RWPE1 (cell line): Measurements from ENCODE around the gene CLDN3.

Experiments used
- CTCF ChIA-PET: fragments of 350-600 bp; sonication (Branson Sonifier 250); formaldehyde crosslinking; extraction: SDS; loops from one replicate; lab custom pipeline; 2021; lab: Yijun Ruan, JAX
- POLR2A ChIA-PET: fragments of 400-600 bp; formaldehyde crosslinking; extraction: SDS; loops from one replicate; lab custom pipeline; 2020; ENCODE audit warnings: antibody characterized with exemption; ENCODE audit not compliant: low non-redundant PET; lab: Yijun Ruan, JAX
- DNase-seq: peaks from one replicate; pipeline ENCODE4 v3.0.0; 2012; ENCODE audit warnings: low spot score
- H3K27ac ChIP-seq: fragments of 450-650 bp; 2 replicates; pipeline ENCODE4 v1.5.1; 2017
- TF ChIP-seq, protein P1 (sequence below): fragments of 450-650 bp; conservative IDR thresholded peaks from 2 replicates; pipeline ENCODE4 v1.5.1; 2017; ENCODE audit warnings: low read depth, mild to moderate bottlenecking

The CLDN3 gene

DNA sequence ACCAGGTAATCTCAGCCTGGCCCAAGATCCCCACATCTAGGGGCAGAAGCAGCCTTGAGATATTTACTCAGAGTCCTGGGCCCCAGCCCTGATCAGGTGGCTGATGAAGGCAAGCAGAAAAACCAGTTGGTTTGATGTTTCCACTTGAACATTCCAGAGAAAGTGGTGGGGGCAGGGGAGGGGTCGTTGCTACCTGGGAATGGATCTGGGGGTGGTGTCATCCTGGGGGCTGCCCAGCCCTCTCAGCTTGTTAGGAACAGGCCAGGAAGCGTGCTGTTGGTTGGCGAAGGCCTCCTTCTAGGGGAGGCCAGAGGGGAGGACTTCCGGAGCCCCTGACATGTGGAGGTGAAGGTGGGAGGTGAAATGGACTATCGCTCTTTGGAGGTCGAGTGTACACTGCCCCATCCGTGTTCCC is 27.7 kb downstream of the CLDN3 start:
- H3K27ac ChIP-seq: peak overlapping the region; percentile 27; the same call in 1 of the 2 replicates
- CTCF ChIA-PET: interaction anchor here (0.7 kb wide), 1 partner anchor 17 kb away, joined by 3 read pairs; no protein-coding TSS in a partner anchor
- TF ChIP-seq, protein P1, sequence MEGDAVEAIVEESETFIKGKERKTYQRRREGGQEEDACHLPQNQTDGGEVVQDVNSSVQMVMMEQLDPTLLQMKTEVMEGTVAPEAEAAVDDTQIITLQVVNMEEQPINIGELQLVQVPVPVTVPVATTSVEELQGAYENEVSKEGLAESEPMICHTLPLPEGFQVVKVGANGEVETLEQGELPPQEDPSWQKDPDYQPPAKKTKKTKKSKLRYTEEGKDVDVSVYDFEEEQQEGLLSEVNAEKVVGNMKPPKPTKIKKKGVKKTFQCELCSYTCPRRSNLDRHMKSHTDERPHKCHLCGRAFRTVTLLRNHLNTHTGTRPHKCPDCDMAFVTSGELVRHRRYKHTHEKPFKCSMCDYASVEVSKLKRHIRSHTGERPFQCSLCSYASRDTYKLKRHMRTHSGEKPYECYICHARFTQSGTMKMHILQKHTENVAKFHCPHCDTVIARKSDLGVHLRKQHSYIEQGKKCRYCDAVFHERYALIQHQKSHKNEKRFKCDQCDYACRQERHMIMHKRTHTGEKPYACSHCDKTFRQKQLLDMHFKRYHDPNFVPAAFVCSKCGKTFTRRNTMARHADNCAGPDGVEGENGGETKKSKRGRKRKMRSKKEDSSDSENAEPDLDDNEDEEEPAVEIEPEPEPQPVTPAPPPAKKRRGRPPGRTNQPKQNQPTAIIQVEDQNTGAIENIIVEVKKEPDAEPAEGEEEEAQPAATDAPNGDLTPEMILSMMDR: no peak
- no peak for DNase-seq
- POLR2A ChIA-PET: no interaction called here

DNA sequence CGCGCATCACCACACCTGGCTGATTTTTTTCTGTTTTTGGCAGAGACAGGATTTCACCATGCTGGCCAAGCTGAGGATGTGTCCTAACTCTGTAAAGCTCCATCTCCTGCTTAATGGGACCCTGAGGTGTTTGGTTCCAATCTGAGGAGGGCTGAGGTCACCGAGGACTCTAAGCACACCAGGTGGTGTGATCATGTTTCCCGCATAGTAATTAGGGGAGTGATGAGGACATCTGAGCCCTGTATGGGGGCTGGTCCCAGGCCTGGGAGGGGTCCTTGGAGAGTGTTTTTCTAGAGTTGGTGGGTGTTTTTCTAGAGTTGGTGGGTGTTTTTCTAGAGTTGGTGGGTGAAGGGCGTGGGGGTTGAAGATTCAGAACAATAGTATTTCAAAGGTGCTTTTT is 28.5 kb downstream of the CLDN3 start:
- TF ChIP-seq, protein P1: no peak
- CTCF ChIA-PET: interaction anchor here (0.6 to 0.7 kb wide), 3 partner anchors 12 to 354 kb away, joined by 3 to 5 read pairs (median 3); no protein-coding TSS in a partner anchor
- POLR2A ChIA-PET: interaction anchor here (0.6 to 0.7 kb wide), 2 partner anchors 85 to 401 kb away, joined by 3 to 6 read pairs; no protein-coding TSS in a partner anchor

DNA sequence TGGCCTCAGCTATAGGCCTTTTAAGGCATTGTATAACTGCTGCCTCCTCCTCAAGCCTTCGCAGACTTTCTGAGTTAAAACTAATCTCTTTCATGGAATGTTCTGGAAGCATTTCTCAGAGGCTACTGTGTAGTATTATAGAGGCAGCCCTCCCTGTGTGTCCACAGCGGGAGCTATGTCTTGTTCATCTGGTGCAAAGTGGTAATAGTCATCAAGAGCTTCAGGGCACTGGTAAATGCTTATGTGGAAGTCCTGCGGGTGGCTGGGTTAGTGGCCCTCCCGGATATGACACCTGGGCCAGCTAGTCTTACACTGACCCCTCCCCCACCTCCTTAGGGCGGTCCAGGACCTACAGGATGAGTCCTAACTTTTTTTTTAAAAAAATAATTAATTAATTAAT is 29.3 kb downstream of the CLDN3 start:
- ChIA-PET POLR2A (no interaction called here), CTCF (interaction anchor here (0.6 to 0.7 kb wide), 3 partner anchors 12 to 92 kb away, joined by 3 to 4 read pairs (median 3); no protein-coding TSS in a partner anchor)
- TF ChIP-seq, protein P1: no peak
- peak overlapping the region; percentile 93 for H3K27ac ChIP-seq
- DNase-seq: no peak

More for the DNA sequence above, 28.5 kb downstream of the CLDN3 start:
- H3K27ac ChIP-seq: peak overlapping the region; percentile 93; the same call in 1 of the 2 replicates
- DNase-seq: no peak

DNA sequence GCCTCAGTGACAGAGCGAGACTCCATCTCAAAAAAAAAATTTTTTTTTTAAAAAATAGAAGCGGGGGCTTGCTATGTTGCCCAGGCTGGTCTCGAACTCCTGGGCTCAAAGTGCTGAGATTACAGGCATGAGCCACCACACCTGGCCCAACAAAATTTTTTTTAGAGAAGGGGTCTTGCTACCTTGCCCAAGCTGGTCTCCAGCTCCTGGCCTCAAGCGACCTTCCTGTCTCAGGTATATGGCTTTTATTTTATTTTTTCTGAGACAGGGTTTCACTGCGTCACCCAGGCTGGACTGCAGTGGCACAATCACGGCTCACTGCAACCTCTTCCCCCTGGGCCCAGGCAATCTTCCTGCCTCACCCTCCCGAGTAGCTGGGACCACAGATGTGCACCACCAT is 29.9 kb downstream of the CLDN3 start:
- DNase-seq: no peak
- H3K27ac ChIP-seq: peak overlapping the region; percentile 93
- ChIA-PET POLR2A (no interaction called here), CTCF (interaction anchor here (0.6 to 0.7 kb wide), 4 partner anchors 22 to 92 kb away, joined by 3 to 4 read pairs (median 3); no protein-coding TSS in a partner anchor)
- TF ChIP-seq, protein P1: no peak

DNA sequence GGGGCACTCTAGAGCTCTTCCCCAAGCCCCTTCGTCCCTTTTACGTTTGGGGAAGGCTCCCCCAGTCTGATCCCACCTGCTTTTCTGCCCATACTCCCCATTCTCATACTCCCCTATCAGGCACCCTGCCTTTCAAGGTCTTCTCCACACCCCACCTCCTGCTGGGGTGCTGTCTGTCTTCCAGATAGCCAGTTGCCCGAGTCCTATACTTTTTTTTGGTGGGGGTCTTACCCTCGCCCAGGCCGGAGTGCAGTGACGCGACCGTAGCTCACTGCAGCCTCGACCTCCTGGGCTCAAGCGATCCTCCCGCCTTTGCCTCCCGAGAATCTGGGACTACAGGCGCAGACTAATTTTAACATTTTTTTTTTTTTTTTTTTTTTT is 30.7 kb downstream of the CLDN3 start:
- POLR2A ChIA-PET: interaction anchor here (0.6 to 1.0 kb wide), 3 partner anchors 61 to 207 kb away, joined by 4 to 8 read pairs (median 4); no protein-coding TSS in a partner anchor
- H3K27ac ChIP-seq: peak overlapping the region; percentile 93
- TF ChIP-seq, protein P1: no peak
- CTCF ChIA-PET: interaction anchor here (0.6 kb wide), 1 partner anchor 95 kb away, joined by 4 read pairs; no protein-coding TSS in a partner anchor
- DNase-seq: no peak

DNA sequence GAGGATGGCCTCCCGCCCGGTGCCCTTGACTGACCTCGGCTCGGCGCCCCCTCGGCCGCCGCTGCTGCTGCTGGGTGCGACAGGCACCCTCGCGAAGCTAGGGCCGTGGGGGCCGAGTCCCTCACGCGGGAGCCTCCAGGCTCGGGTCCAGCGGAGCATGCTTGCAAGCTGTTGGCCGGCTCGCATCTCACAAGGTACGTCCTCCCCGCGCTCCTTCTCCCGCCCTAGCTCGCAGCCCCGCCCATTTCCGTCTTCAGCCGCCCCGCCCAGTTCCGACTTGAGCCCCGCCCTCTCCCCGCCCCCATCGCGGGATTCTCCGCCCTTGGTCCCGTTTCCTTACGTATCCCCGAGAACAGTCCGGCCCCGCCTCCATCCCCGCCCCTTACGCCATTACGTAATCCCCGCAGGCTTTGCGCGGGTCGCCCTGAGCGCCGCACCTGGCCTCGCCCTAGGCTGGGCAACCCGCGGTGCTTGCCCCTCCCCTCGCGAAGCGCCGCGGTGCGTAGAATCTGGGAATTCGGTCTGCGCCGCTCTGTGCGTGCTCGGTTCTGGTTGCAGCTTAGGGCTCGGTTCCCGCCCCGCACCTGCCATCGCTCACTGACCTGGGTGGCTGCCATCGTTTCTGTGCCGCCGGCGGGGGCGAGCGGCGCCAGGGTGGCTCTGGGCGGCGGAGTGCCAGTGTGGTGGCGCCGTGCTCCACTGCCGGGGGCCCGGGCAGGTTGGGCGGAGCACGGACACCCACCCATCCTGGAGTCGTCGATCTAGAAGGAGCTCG is 31.3 kb downstream of the CLDN3 start, which contains the start of gene ABHD11:
Gene ABHD11, minus strand, starts transcription at position 191 of the 775 bp plus-strand sequence. Its CDS starts 32 bp downstream, at position 159.
- DNase-seq: peak; percentile 97
- ChIA-PET CTCF (no interaction called here), POLR2A (interaction anchor here (0.5 to 1.0 kb wide), 7 partner anchors 44 to 207 kb away, joined by 3 to 8 read pairs (median 4); no protein-coding TSS in a partner anchor)
- TF ChIP-seq, protein P1: no peak
- H3K27ac ChIP-seq: peak within 1 kb of the TSS; percentile 93
